Activated naive CD4-positive, alpha-beta T cell treated with anti-CD3 and anti-CD28 coated beads, Interleukin-2, amount 50 U/mL, for 16 hours (primary cell): ENCODE measurements around the gene KCND3.

Experiments used
- DNase-seq: peaks from one replicate; pipeline ENCODE4 v3.0.0-alpha.2; 2020

KCND3 gene

GRCh38 chr1:111988377-111988742 is 1.1 kb downstream of the KCND3 start:
- DNase-seq, result no peak

DNA sequence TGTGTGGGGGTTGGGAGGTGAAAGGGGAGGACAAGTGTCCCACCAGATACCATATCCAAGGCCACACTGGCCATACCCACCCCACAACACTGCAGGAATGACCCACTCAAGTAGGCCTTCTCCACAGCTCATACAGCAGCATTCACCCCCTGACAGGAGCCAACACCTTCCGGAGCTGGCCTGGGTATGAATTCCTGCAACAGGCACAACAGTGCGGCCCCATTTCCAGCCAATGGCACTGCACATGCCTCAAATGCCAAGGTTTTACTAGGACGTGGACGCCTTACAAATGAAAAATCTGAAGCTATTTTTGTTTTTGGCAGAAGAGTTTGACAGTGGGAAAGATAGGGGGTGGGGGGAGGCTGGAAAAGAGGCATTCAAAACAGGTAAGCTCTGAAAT is 2.0 kb downstream of the KCND3 start:
- DNase-seq, result no peak

DNA sequence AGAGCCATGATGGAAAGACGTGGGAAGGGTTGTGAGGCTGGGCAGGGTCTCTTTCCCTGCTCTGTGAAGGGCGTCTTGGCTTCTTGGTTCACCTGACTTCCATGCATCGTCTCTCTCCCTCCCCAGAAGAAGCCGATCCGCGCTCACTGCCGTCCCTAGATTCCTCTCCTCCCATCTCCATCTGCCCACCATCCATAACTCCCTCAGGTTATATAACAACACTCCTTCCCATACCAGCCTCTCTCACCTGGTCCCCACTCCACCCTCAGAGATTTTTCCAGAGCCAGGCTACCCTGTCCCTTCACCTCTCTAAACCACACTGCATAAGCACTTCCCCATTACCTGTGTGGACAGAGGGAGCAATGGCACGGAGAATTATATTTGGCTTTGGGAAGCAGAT is 6.0 kb downstream of the KCND3 start:
- DNase-seq, result no peak

- no peak for DNase-seq
These were observed 7.0 kb downstream of the KCND3 start for GRCh38 chr1:111982428-111982827.

- no peak for DNase-seq
These were observed 7.6 kb downstream of the KCND3 start for GRCh38 chr1:111981871-111982270.

DNA sequence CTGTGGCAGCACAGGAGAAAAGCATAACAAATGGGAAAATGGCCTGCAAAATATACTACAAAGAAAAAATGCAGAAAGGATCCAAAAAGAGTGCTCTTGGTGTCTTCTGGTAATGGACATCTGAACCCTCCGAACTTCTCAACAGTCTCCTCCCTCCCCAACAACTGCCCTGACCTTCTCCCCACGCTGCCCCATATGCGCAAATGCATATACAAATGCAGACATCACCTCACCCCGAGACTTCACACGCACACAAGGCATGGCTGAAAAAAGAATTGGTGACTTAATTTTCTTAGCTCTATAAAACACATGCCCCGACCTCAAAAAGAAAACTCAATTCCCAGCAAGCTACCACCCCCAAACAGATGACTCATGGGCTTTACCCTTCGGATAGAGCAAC is 8.4 kb downstream of the KCND3 start:
- no peak for DNase-seq

GRCh38 chr1:111980686-111981085 is 8.8 kb downstream of the KCND3 start:
- no peak for DNase-seq

DNA sequence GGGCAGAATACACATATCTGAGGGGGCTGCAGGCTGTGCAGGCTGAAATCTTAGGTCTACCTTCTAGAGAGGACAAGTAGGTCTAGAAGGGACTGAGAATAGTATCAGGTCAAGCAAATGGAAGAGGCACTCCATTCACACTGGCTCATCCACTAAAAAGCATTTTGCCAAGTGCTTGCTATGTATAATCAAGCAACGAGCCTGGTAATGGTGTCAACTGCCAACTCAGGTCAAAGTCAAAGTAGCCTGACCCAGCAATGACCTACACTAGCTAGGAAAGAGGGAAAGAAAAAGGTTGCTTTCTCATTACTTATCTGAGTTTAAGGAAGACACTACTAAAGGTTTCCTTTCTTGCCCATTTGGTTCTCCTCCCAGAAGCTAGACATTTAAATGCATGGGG is 10.8 kb downstream of the KCND3 start:
- DNase-seq, result no peak

- DNase-seq, result no peak
These were observed 12.1 kb downstream of the KCND3 start for GRCh38 chr1:111977378-111977777.

DNA sequence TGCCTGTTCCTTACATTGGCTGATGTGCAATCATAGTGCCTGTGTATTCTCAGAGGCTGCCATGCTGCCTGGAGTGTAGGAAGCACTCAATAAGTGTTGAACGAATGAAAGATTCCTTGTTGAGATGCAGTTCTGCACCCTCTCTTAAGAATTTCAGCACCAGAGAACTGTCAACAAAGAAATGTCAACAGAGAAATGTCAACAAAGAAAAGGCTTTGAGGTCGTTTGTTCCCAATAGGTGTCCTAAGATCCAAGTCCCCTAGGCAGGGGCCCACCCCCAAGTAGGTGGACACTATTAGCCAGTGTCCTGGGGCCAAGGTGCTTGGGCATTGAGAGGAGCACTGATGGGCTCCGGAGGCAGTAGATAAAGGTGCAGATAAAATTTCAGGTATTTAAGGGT is 12.6 kb downstream of the KCND3 start:
- DNase-seq, result no peak

GRCh38 chr1:111976332-111976731 is 13.1 kb downstream of the KCND3 start:
- DNase-seq, result no peak

DNA sequence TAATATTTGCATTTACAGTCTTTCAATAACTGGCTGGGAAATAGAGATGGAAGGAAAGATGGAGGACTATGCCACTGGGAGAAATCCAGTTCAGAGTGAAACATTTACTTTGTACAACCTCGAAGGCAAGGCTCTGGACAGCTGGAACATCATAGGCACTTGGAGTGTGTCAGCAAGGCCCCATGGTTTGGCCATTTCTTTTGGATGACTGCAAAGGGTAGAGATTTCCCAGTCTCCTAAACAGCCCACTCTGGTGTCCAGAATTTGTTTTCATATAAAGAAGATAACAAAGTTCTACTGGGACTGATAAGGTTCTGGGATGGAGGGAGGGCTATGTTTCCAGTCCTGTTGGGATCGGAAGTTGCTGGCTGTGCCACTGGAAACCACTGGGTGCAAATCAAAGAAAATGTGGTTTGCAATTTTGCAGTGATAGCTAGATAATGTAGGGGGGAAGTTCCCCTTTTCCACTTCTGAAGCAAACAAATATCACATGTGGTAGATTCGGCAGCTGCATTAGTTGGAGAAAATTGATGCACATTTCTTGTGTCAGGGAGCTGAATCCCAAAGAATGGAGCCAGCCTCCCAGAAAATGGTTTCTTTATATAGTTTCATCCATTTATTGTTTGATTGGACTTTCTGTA is 16.2 kb downstream of the KCND3 start:
- no peak for DNase-seq

DNA sequence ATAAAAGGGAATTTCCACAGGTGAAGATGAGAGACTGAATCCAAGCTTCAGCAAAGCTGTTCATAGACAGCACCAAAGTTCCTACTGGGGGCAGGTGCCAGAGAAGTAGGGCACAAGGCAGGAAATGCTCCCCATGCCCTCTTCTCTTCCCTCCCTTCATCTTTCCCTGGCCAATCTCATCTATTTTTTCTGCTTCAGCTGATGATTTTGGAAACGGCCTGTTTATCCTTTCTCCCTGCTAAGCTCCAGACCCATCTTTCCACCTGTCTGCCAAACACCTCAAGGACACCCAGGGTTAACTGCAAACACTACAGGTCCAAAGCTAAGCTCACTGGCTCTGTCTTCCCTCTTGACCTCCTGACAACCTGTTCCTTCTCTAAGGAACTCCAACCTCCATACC is 18.1 kb downstream of the KCND3 start:
- no peak for DNase-seq

GRCh38 chr1:111968511-111968910 is 21.0 kb downstream of the KCND3 start:
- DNase-seq, result no peak

DNA sequence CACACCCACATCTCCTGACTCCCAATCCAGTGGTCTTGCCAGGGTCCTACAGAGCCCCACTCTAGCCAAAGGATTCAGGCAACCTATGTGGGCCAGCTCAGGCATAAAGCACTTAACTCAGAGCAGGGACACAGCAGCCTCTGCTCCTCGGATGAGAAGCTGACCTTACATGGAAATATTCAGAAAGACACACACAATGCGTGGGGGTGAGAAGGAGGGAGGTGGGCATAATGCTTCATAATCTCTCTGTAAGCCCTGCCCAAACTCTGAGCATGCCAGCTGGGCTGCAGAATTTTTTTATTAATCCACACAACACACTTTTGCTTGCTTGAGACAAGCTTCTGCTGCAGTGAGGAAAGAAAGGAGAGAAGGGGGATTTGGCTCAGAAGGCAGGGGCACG is 21.6 kb downstream of the KCND3 start:
- DNase-seq, result no peak

- DNase-seq, result no peak
These were observed 22.3 kb downstream of the KCND3 start for GRCh38 chr1:111967067-111967690.

DNA sequence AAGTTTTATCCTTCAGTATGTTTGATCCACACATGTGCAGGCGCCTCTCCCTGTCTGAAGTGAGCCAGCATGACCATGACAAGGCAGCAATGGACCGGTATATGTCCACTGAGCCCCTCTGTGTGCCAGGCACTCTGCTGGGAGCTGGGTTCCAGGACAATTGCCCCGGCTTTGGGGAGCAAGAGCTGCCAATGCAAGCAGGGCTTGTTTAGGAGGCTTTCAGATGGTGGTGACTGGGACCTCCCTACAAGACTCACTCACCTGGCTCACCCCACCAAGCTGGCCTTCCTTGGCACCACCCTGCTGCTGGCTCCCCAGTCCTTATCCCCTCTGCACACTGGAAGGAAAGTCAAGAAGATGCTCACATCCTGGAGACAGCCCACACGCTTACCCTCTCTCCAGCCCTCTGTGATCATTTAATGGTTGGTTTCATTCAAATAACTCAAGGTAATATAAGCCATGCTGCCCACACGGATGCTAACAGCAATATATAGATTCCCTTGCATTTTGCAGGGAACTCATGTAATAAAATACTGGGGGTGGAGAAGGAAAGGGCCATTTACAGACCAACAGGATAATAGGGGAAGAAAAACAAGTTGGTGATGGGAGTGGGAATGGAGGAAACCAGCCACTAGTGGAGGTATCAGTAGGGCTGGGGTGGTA is 23.6 kb downstream of the KCND3 start:
- DNase-seq, result no peak

- no peak for DNase-seq
These were observed 25.3 kb downstream of the KCND3 start for GRCh38 chr1:111963985-111964738.

DNA sequence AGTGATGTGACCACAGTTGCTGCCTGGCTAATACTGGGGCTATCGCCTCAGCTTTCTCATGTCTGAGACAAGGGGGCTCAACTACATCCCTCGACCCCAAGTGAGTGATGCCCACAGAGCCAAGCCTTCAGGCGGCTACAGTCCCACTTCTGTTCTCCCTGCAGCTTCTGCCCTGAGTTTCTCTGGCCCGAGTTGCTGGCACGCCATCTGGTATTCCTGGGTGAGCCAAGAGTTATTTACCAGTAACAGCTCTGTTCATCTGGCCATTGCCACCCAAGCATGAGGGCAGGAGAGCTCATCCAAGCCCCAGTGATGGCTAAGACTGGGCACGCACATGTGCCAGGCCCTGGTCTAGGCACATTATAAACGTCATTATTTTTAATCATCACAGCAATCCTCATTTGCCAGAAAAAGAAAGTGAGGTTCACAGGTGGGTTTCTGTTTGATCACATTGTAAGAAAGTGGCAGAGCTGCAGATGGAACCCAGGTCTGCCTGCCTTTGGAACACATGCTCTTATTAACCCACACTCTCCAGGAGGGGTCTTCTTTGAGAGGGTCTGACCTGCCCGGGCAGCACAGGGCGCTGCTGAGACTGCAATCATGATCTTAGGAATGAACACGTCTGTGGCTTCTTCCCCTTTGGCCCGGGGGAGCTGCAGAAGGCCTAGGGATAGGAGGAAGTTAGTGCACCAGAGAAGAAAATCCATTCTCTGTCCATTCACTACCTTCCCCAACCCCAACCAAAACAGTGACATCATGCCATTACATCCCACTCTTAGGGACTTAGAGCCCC is 27.5 kb downstream of the KCND3 start:
- no peak for DNase-seq

GRCh38 chr1:111961016-111961415 is 28.5 kb downstream of the KCND3 start:
- no peak for DNase-seq

GRCh38 chr1:111959436-111959835 is 30.0 kb downstream of the KCND3 start:
- DNase-seq, result no peak

DNA sequence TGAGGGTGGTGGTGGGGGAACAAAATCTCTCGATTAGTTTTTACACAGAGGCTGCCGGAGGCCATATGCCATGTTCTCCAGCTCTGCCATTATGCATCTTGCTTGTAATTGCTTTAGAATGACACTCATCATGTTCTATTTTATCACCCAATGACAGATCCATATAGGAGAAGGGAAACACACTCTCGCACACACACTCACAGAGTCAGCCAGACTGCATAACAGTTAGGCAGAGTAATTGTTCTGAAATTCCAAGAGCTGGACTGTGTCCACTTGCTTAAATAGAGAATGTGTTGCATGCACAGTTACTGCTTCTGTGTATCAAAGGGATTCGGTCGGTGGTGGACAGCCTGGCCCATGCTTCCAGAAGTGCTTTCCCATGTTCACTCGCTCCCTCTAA is 30.6 kb downstream of the KCND3 start:
- no peak for DNase-seq

DNA sequence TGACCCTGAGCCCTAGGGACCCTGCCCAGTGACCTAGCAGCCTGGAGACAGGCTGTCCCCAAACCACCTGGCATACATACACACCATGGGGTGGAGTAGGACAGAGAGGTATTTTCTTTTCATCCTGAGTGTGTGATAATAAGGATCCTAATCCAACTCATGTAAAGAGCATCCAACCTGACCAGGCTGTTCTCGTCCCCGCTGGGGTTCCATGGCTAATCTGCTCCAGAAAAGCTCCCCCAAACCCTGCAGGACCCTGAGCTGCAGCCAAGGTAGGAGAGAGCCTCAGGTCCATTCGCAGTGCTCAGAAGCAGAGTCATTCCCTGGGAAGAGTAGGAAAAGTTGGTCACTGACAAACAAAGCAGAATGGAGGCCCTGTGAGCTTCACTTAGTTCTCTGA is 31.4 kb downstream of the KCND3 start:
- no peak for DNase-seq
